ENCODE results near the gene ABCC8.

Gene ABCC8

DNA sequence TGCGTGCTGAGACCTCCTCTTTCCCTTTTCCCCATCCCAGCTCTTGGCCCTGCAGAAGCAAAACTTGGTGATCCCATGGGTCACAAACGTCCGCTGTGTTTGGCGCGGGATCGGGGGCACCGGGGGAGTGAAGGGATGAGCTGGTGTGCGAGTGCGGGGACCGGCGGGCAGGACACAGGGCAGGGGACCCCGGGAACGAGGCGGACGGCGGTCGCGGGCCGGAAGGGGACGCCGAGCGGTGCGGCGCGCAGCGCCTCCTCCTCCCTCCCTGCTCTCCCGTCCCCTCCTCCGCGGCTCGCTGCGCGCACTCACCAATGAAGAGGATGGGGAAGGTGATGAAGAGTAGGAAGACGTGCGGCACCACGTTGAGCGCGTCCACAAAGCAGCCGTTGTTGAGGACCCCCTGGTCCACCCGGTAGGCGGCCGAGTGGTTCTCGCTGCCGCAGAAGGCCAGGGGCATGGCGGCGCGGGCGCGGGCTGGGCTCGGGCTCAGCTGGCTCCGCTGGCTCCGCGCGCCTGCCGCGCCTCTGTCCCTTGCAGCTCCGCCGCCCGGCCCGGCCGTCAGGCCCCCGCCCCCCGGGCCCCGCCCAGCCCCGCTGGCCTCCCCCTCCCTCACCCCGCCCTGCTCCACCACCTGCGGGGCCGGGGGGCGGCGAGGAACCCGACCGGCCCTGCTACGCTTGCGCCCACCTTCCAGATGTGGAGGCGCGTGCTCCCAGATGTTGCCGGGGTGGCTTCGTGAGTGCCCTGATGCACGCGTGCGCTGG is at the start of gene ABCC8:
Gene ABCC8, minus strand, starts transcription at position 529 of the 767 bp plus-strand sequence. Its CDS starts 69 bp downstream, at position 460.
- H3K4me3 ChIP-seq (ENCODE audit: low read depth, low read length), result no peak within 1 kb of the TSS
- DNase-seq (ENCODE audit: low read depth), result no peak

DNA sequence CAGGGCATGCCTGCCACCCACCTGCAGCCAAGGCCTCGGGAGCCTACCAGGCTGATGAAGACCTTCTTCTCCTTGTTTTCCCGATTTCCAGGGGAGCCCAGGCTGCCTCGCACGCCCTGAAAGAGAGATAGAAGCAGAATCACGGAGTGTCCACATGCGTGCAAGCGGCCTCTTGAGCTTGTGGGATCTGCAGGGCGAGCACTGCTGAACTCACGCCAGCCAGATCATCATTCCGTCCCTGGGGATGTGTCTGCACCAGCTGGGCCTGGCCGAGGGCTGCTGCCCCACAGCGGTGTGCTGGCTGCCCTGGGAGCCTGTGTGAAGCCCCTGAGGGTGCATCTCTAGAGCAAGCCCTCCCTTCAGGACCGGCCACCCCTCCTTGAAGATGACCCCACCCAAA is 49.7 kb upstream of the ABCC8 start:
- no peak overlapping the region for H3K4me3 ChIP-seq (ENCODE audit: low read depth, low read length)
- no peak for DNase-seq (ENCODE audit: low read depth)

DNA sequence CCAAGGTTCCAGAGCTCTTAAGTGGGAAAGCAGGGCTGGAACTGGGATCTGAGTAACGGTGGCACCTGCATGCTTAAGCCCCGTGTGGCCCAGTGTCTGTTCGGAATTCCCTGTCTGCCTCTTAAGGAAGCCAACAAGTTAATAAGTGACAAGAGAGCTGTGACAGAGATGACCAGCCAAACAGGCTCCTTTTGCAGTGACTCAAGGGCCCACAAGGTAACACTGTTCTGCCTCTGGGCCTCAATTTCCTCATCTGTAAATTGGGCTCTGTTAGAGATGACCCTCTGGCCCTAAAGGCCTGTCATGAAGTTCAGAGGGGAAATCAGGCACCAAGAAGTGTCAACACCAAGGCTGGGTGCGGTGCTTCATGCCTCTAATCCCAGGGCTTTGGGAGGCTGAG is 48.9 kb upstream of the ABCC8 start:
- DNase-seq (ENCODE audit: low read depth), result no peak
- H3K4me3 ChIP-seq (ENCODE audit: low read depth, low read length), result no peak overlapping the region

DNA sequence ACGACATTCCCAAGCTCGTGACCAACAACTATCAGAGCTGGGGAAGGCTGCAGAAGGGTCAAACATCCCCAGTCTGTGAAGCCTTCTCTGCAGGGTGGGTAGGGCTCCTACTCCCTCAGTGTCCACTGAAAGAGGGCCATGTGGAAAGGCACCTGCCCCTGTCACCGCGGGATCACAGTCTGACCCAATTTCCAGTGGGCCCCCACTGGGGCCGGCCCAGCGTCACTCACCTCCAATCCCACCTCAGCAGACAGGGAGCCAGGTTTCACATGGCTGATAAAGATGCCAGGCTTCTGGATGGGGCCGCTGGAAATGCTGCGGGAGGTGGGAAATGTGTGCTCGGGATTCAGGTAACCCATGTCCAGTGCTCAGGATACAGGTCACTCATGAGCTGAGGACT is 47.6 kb upstream of the ABCC8 start:
- no peak overlapping the region for H3K4me3 ChIP-seq (ENCODE audit: low read depth, low read length)
- DNase-seq (ENCODE audit: low read depth), result no peak

DNA sequence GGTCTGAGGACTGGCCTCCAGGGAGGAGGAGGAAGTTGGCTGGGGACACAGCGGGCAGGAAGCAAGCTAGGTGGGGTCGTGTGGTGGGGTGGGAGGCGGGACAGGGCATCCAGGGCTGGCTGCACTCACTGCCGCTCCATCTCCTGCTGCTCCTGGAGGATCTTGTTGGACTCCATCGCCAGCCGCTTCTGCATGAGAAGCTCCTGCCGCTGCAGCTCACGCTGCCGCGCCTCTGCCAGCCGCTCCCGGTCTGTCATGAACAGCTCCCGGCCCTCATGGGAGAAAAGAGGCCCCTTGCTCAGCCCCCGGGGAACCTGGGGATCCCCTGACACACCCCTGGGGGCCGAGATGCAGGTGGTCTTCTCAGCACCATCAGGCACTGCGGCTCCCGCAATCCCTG is 46.0 kb upstream of the ABCC8 start:
- H3K4me3 ChIP-seq (ENCODE audit: low read depth, low read length), result no peak overlapping the region
- DNase-seq (ENCODE audit: low read depth), result no peak

DNA sequence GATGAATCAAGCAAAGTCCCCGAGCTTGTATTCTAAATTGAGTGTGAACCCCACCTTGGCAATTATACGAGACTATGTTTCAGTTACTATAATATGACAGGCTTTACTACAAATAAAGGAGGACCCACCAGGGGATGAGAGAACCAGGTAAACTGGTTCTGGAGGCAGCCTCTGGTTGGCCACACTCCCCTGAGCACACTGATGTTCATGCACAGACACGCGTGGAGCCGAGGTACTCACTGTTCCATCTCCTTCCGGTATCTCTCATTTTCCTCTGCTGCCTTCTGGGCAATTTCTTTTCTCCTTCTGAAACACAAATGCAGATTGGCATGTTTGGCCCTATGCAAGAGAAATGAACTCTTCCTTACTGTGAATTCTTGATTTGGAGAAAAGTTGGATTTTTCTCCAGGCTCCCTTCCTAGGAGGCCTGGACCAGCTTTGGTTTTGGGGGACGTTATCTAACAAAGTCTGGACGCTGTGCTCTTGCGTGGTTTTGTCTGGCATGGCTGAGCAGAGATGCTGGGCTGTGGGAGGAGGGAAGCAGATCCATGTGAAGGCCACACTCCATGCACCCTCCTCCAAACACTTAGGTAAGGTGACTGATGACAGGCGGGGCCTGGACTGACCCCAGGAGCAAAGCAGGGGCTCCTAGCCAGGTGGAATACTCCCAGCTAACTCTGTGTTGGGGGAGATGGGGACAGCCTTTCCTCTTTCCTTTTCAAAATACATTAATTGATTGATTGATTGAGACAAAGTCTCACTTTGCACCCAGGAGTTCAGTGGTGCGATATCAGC is 44.7 kb upstream of the ABCC8 start:
- no peak for DNase-seq (ENCODE audit: low read depth)

DNA sequence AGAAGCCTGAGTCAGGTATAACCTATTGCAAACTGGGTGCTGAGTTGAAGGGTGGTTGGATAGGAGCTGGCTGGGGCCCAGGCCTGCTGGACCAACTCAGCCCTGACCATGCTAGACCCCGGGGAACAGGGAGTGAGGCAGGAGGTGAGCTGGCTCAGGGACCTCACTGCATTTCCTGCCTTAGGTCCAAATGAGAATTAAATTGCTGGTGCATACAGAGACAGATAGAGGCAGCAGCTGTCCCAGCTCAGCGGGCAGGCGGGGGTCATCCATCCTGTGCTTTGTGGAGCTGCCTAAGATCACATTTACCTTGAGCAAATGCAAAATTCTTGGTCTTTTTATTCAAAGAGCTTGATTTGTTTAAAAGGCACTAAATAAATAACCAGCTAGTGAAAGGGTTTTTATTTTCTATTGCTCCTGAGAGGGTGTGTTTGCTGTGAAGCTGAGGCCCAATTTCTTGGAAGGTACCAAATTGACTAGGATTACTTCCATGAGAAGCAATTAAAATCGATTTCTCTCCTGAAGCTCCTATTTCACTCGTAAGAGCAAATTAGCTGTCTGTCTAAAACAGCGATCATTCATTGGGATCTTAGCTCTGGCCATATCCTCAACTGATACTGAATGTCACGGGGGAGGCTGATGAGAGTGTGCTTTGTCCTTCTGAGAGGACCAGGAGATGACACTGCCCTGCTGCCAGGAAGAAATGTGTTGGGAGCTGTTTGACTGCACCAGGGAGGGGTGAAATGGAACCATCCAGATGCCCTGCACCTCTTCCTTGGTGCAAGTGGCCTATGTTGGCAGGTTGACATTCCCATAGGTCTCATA is 42.6 kb upstream of the ABCC8 start:
- no peak overlapping the region for H3K4me3 ChIP-seq (ENCODE audit: low read depth, low read length)
- DNase-seq (ENCODE audit: low read depth), result no peak

More for the DNA sequence above, 44.7 kb upstream of the ABCC8 start:
- no peak overlapping the region for H3K4me3 ChIP-seq (ENCODE audit: low read depth, low read length)

DNA sequence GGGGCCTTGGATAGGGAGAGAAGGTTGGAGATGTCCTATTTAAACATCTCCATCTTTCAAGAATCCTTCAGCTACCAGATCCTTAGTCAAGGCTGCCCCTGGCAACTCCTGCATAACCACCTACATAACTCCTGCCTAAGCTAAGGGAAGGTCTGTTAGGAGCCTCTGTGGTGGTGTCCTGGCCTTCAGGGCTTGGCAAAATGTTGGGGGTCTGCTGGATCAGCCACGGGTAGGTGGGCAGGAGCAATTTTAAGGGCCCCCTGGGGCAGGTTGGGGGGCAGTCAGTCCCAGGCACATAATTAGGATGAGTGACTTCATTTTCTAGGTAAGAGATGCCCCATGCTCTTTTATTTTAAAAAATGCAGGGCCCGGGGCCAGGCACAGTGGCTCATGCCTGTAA is 41.7 kb upstream of the ABCC8 start:
- H3K4me3 ChIP-seq (ENCODE audit: low read depth, low read length), result no peak overlapping the region
- no peak for DNase-seq (ENCODE audit: low read depth)

DNA sequence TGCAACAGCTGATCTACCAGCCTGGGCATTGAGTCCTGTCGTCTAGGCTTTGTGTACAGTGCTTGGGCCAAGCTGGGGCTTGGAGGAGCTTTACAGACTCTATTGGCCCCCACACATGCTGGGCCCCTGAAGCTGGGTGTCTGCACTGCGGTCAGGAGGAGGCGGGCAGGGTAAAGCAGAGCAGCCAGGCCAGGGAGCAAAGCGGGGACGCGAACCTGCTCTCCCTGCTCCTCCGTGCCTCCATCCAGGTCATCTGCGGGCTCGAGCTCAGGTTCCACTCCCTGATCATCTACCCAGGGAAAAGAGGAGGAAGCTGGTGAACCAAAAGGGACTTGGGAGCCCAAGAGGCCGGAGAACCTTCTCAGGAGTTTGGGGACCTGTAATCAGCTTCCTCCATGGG is 40.5 kb upstream of the ABCC8 start:
- DNase-seq (ENCODE audit: low read depth), result no peak

DNA sequence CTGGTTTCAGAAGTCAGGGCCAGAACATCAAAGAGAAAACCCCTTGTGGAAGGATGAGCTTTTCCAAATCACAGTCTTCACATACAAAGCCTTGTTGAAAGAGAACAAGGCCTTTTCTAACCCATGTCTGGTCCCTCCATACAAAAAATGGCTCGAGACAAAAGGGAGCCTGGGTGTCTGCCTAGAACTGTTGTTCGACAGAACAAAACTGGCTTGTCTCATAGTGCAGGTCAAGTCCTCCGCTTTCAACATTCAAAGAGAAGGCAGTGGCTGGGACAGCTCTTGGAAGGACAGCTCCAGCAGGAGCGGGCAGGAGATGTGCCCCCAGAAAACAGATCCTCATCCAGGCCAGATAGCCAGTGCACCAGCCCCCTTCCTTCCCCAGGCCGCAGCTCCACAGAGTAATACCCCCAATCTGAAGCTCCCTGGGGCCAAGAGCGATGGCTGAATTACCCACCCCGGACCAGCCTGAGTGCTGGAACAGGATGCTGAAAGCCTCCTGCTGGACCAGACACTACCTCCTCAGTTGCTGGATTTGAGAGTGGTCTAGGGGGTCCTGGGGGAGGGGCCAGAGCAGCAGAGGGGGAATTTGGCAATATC is 40.0 kb upstream of the ABCC8 start:
- no peak for DNase-seq (ENCODE audit: low read depth)
- no peak overlapping the region for H3K4me3 ChIP-seq (ENCODE audit: low read depth, low read length)

More for the DNA sequence above, 40.5 kb upstream of the ABCC8 start:
- no peak overlapping the region for H3K4me3 ChIP-seq (ENCODE audit: low read depth, low read length)

DNA sequence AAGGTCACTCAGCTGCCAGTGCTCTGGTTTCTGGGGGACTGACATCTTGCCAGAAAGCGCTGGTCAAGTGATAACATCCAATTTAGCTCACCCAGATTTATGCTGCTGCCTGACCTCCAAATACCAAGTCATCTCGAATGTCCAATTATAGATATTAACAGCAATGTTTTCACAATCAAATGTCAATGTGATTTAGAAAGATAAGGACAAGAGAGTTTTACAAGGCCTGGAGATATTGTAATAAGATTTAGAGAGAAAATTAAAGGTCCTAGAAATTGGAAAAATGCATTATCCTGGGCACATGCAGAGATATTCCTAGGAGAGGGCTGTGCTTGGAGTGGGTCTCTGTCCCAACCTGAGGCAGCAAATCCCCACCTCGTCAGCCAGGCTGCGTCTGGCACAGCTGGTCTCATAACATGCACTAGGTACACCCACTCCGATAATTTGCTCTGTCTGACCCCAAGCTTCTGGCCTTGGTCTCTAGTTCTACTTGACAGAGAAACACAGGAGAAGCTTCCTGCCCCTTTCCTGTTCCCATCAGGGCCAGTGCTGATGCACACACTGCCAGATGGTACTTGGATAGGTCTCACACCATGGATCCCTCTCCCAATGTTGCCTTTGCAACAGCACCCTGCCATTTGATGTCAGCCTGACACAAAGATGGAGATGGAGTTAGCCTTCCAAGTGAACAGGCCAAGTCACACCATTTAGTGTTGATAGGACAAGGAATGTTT is 39.0 kb upstream of the ABCC8 start:
- no peak for DNase-seq (ENCODE audit: low read depth)
- no peak overlapping the region for H3K4me3 ChIP-seq (ENCODE audit: low read depth, low read length)

DNA sequence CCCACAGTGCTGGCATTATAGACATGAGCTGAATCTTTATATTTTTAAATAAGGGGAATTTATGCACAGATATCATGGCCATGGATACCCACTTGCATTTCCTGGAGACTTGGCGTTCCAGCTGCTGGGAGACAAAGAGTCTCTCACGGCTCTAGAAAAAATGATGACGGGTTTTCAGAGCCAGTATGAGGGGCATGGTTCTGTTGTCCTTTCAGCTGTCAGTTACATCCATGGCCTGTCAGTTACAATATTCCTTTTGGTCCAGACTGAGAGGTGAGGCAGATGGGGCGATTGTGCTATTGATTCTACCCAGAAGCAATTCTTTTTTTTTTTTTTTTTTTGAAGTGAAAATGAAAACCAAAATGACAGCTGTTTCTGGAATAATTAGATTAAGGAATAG is 37.8 kb upstream of the ABCC8 start:
- no peak for DNase-seq (ENCODE audit: low read depth)
- no peak overlapping the region for H3K4me3 ChIP-seq (ENCODE audit: low read depth, low read length)

DNA sequence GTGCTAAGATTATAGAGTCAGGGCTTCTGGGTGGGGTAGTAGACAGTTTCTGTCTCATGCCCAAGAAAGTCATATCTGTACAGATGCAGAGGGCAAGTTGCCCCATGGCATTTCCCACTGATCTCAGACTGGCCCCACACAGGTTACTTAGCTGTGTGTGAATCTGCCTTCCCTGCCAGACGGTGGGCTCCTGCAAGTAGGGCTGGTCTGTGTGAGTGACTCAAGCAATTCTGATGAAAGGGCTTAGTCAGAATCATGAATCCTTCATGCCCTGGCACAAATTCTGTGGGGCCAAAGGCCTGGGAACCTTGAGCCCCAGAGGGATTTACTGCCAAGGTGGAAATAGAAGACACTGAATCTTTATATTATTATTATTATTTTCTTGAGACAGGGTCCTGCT is 37.2 kb upstream of the ABCC8 start:
- DNase-seq (ENCODE audit: low read depth), result no peak
- no peak overlapping the region for H3K4me3 ChIP-seq (ENCODE audit: low read depth, low read length)

DNA sequence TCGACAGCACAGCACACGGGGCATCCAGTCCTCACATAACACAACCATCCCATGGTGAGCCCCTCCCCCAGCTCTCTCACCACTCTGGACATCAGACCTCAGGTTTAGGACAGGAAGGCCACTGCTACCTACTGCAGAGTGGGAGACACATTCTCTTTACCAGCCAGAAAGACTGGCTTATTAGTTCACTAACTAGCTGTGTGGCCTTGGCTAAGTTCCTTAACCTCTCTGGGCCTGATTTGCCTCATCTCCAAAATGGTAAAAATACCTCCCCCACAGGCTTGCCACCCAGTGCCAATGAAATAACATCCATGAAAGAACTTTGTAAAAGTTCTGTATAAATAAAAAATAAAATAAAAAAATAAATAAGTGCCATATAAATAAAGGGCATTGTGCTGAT is 35.5 kb upstream of the ABCC8 start:
- no peak for DNase-seq (ENCODE audit: low read depth)
- H3K4me3 ChIP-seq (ENCODE audit: low read depth, low read length), result no peak overlapping the region

DNA sequence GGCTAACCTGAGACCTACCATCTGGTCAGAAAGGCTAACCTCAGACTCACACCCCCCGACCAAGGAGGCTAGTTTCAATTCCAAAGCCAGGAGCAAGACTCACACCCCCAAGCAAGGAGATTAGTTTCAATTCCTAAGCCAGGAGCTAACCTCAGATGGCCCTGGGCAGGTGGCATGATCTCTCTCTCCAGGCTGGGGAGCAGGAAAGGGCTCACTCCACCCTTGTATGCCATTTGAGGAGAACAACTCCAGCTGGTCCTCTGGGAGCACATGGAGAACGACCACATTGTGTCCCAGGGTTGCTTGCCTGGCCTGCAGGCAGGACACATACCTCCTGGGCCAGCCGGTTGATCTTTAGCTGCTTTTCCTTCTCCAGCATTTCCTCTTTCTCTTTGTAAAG is 34.9 kb upstream of the ABCC8 start:
- no peak for DNase-seq (ENCODE audit: low read depth)
- no peak overlapping the region for H3K4me3 ChIP-seq (ENCODE audit: low read depth, low read length)

DNA sequence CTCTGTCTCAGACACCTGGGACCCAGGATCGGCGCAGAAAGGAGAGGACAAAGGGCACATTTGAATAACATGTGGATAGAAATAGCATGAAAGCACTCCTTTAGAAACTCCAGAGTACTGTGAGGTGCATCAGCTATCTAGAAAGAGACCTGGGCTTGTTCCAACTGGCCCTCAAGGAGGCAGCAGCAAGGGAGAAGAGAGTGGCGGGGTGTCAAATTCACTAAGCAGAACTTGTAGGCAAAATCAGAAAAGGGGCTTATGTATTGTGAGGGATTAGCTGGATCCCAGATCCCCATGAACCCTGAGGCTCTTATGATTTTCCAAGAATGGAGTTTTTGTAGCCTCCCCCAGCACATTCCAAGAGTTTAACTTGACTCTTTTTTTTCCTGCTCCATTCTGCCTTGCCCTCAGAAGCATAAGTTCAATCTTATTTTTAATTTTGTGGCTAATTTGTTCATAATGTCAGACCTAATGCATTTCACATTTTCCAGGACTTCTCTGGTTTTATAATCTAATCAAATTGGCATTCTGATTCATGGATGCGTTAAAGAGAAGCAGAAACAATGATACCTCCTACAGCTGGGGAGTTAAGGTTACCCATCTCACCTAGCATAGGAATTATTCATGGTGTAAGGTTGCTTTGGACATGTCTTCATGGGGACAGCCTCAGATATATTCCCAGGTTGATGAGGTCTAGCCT is 34.0 kb upstream of the ABCC8 start:
- DNase-seq (ENCODE audit: low read depth), result no peak

DNA sequence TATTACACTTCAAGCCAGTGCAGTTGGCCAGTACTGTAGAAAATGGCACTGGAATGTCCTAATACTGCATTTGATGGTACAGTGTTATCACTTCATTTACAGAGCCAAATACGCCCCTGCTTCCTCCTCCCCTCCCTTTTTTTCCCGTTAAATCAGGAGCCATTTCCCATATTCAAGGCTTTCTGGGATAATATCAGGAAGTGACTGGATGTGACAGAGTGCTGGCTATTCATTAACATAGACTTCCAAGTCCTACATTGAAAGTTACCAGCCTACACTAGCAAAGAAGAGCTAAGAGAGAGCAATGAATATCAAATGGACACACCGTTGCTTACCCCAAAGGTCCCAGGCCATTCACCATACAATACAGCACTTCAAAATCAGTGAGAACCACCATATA is 32.1 kb upstream of the ABCC8 start:
- DNase-seq (ENCODE audit: low read depth), result no peak
- H3K4me3 ChIP-seq (ENCODE audit: low read depth, low read length), result no peak overlapping the region

More for the DNA sequence above, 34.0 kb upstream of the ABCC8 start:
- H3K4me3 ChIP-seq (ENCODE audit: low read depth, low read length), result no peak overlapping the region

DNA sequence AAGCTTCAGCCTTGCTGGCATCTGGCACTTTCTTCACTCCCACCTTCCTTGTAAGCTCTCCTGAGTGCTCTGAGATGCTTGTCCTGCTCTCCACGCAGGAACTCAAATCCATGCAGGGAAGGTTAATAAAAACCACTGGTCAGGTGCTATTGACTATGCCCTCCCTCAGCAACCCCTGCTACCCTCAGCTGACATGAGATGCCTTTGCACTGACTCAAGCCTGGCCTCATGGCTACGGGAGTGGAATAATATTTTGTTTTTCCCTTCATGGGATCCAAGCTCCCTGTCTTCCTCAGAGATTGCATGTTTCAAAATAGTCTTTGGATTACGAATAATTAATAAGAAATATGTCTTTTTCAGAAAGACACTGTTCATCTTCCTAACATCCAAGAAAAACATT is 31.7 kb upstream of the ABCC8 start:
- DNase-seq (ENCODE audit: low read depth), result no peak
- H3K4me3 ChIP-seq (ENCODE audit: low read depth, low read length), result no peak overlapping the region

DNA sequence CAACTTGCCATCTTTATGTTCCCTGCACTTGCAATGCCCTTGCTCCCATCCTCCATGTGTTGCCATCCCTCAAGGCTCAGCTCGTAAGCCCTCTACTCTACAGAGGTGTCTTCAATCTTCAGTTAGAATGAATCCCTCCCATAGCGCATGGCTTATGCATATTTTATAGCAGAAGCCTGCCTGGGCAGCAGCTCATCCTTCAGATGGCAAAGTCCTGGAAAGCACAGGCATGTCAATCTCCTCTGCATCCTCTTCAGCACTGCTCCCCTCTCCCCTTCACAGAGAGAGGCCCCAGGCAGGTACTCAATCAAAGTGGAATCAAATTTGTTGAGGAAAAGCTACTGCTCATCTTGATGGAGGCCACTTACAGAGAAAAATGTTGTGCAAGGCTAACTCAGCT is 31.1 kb upstream of the ABCC8 start:
- DNase-seq (ENCODE audit: low read depth), result no peak

More for the DNA sequence above, 31.1 kb upstream of the ABCC8 start:
- no peak overlapping the region for H3K4me3 ChIP-seq (ENCODE audit: low read depth, low read length)
